ENCODE data around the gene KIT. TPM values are rescaled to one million over a fixed set of nuclear protein-coding genes. Genes with fewer than 3 reads are reported as not detected.

KIT gene
- total and polyA plus RNA-seq, 7 donors = 0.19 to 2.1 (median 0.92) TPM

GRCh38 chr4:54658252-54659093 is 716 bp downstream of the KIT start:
- no peaks in the 10 kb centered on the region for H3K36me3 ChIP-seq (ENCODE audit: insufficient read depth in 1 of 2, low read depth in 1 of 2)
- peak overlapping the region; percentile 69 for H3K4me3 ChIP-seq
- WGBS, 3 donors = 0 to 1% (median 1%) methylated on average over 72 to 81 of the region's 81 CpGs
- ATAC-seq = peak; percentile 40 to 77 (median 64)
- peaks cover 10% of the 10 kb centered on the region for H3K4me1 ChIP-seq
- TF ChIP-seq, protein P1, sequence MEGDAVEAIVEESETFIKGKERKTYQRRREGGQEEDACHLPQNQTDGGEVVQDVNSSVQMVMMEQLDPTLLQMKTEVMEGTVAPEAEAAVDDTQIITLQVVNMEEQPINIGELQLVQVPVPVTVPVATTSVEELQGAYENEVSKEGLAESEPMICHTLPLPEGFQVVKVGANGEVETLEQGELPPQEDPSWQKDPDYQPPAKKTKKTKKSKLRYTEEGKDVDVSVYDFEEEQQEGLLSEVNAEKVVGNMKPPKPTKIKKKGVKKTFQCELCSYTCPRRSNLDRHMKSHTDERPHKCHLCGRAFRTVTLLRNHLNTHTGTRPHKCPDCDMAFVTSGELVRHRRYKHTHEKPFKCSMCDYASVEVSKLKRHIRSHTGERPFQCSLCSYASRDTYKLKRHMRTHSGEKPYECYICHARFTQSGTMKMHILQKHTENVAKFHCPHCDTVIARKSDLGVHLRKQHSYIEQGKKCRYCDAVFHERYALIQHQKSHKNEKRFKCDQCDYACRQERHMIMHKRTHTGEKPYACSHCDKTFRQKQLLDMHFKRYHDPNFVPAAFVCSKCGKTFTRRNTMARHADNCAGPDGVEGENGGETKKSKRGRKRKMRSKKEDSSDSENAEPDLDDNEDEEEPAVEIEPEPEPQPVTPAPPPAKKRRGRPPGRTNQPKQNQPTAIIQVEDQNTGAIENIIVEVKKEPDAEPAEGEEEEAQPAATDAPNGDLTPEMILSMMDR (IDR thresholded peaks at IDR 0.05) = peak; percentile 18
- H3K27me3 ChIP-seq (ENCODE audit: insufficient read depth in 3 of 3, low read length in 2 of 3) = peaks cover 0 to 75% (median 2%) of the 10 kb centered on the region in 3 donors
- peak; percentile 52 to 56 for DNase-seq
- intact Hi-C loops (cut with DNase I) = loop anchor here in 1 of 2 donors (10.0 kb wide), 1 partner anchor 306 kb away; no protein-coding TSS in a partner anchor
- no peaks in the 10 kb centered on the region for H3K9me3 ChIP-seq
- no peak overlapping the region for H3K27ac ChIP-seq

DNA sequence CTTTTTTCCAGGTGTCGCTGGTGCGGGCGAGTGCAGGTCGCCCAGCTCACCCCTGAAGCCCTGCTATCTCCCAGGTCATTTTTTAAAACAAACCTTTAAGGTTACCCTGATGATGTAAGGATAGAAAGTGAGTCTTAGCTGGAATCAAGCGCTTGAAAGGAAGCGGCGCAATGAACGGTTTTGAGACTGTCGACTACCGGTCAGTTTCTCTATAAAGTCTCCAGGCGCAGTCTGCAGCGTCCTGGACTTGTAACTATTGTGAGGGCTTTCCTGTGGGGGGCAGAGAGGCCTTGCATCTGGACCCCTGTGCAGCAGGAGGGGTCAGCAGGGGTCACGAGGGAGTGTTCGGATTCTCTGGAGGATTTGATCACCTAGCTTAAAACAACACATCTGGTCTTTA is 1.6 kb downstream of the KIT start:
- 6 to 9% (median 7%) methylated on average over 14 of the region's 14 CpGs for WGBS, 3 donors
- no peak for ATAC-seq
- TF ChIP-seq, protein P1 (IDR thresholded peaks at IDR 0.05) = no peak
- intact Hi-C loops (cut with DNase I) = loop anchor here in 1 of 2 donors (10.0 kb wide), 1 partner anchor 305 kb away; no protein-coding TSS in a partner anchor
- H3K4me3 ChIP-seq = peak overlapping the region; percentile 69
- H3K27me3 ChIP-seq (ENCODE audit: insufficient read depth in 3 of 3, low read length in 2 of 3) = peaks cover 0 to 83% (median 2%) of the 10 kb centered on the region in 3 donors
- no peak for DNase-seq
- no peaks in the 10 kb centered on the region for H3K36me3 ChIP-seq (ENCODE audit: insufficient read depth in 1 of 2, low read depth in 1 of 2)
- no peak overlapping the region for H3K27ac ChIP-seq
- H3K4me1 ChIP-seq = peaks cover 10% of the 10 kb centered on the region
- H3K9me3 ChIP-seq = no peaks in the 10 kb centered on the region

GRCh38 chr4:54659749-54660535 is 2.2 kb downstream of the KIT start:
- TF ChIP-seq, protein P1 (IDR thresholded peaks at IDR 0.05) = no peak
- intact Hi-C loops (cut with DNase I) = loop anchor here in 1 of 2 donors (10.0 kb wide), 1 partner anchor 305 kb away; no protein-coding TSS in a partner anchor
- 44 to 54% (median 45%) methylated on average over 9 of the region's 9 CpGs for WGBS, 3 donors
- peaks cover 0 to 84% (median 2%) of the 10 kb centered on the region in 3 donors for H3K27me3 ChIP-seq (ENCODE audit: insufficient read depth in 3 of 3, low read length in 2 of 3)
- no peak overlapping the region for H3K27ac ChIP-seq
- peaks cover 10% of the 10 kb centered on the region for H3K4me1 ChIP-seq
- DNase-seq (no peak), ATAC-seq (no peak)
- no peaks in the 10 kb centered on the region for H3K36me3 ChIP-seq (ENCODE audit: insufficient read depth in 1 of 2, low read depth in 1 of 2)
- peak overlapping the region; percentile 69 for H3K4me3 ChIP-seq
- no peaks in the 10 kb centered on the region for H3K9me3 ChIP-seq

DNA sequence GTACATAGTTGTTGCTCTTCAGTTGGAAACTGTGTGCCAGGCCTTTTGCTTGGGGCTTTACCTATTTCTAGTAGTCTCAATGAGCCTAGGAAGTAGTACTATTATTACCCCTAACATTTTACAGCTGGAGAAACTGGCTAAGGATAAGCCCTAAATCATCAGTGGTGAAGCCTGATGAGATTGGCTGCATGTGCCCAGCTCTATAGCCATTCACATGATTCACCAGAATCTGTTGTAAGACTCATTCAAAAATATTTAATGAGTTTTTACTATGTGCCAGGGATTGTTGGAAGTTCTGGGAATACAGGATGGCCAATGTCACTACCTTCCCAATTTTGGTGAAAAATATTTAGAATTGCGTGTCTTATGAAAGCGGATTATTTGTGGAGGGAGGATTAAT is 2.8 kb downstream of the KIT start:
- intact Hi-C loops (cut with DNase I) = no loop called here
- TF ChIP-seq, protein P1 (IDR thresholded peaks at IDR 0.05) = no peak
- Histone ChIP-seq H3K27me3 (ENCODE audit: insufficient read depth in 3 of 3, low read length in 2 of 3) (peaks cover 0 to 87% (median 2%) of the 10 kb centered on the region in 3 donors), H3K4me1 (peaks cover 10% of the 10 kb centered on the region), H3K9me3 (no peaks in the 10 kb centered on the region), H3K4me3 (no peak overlapping the region), H3K36me3 (ENCODE audit: insufficient read depth in 1 of 2, low read depth in 1 of 2) (no peaks in the 10 kb centered on the region), H3K27ac (no peak overlapping the region)
- 92 to 94% (median 92%) methylated on average over 2 of the region's 2 CpGs for WGBS, 3 donors
- ATAC-seq = no peak
- DNase-seq = no peak

All from psoas muscle (tissue), 8 donors.